Measurements from ENCODE around the gene AP1M1.

AP1M1 gene

DNA sequence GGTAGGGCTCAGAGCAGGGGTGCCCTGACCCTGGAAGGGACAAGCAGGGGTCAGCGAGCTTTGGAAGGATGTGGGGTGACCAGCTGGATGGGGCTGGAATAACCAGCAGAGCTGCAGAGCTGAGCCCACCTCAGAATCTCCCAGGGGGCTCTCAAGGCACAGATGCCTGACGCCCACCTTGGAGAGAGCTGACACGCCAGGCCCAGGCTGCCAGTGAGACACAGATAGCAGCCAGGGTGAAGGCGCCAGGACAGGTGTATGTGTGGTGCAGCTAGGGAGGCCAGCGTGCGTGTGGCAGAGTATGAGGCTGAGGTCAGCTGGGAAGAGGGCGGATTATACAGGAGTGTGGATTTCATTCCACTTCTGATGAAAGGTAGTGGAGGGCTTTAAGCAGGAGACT lies 8.9 kb downstream of the AP1M1 start:
- Histone ChIP-seq H3K27ac (replicated peaks) (no peak overlapping the region), H3K4me3 (replicated peaks; ENCODE audit: insufficient read depth, low read length) (no peak overlapping the region), H3K27me3 (ENCODE audit: insufficient read depth, poor library complexity, severe bottlenecking) (no peaks in the 10 kb centered on the region)
- TF ChIP-seq GABPA (IDR thresholded peaks at IDR 0.05; ENCODE audit: low read depth) = no peak
- no peak for TF ChIP-seq POLR2AphosphoS5 (IDR thresholded peaks at IDR 0.05; ENCODE audit: low read depth)
- TF ChIP-seq CTCF (IDR thresholded peaks at IDR 0.05; ENCODE audit: insufficient read depth, low read length) = no peak
- TF ChIP-seq REST (IDR thresholded peaks at IDR 0.05; ENCODE audit: insufficient replicate concordance, low read depth) = no peak
- no peak for TF ChIP-seq SPI1 (IDR thresholded peaks at IDR 0.05; ENCODE audit: borderline replicate concordance, low read depth)
- no peak for DNase-seq (ENCODE audit: low read depth in 1 of 2, low spot score in 1 of 2)

- Histone ChIP-seq H3K4me3 (replicated peaks; ENCODE audit: insufficient read depth, low read length) (no peak overlapping the region), H3K27me3 (ENCODE audit: insufficient read depth, poor library complexity, severe bottlenecking) (no peaks in the 10 kb centered on the region), H3K27ac (replicated peaks) (no peak overlapping the region)
- DNase-seq (ENCODE audit: low read depth in 1 of 2, low spot score in 1 of 2) = no peak
- TF ChIP-seq REST (IDR thresholded peaks at IDR 0.05; ENCODE audit: insufficient replicate concordance, low read depth) (no peak), CTCF (IDR thresholded peaks at IDR 0.05; ENCODE audit: insufficient read depth, low read length) (no peak), SPI1 (IDR thresholded peaks at IDR 0.05; ENCODE audit: borderline replicate concordance, low read depth) (no peak), POLR2AphosphoS5 (IDR thresholded peaks at IDR 0.05; ENCODE audit: low read depth) (no peak), GABPA (IDR thresholded peaks at IDR 0.05; ENCODE audit: low read depth) (no peak)
Measured at GRCh38 chr19:16207063-16207462, 9.4 kb downstream of the AP1M1 start.

- no peak overlapping the region for H3K27ac ChIP-seq (replicated peaks)
- no peaks in the 10 kb centered on the region for H3K27me3 ChIP-seq (ENCODE audit: insufficient read depth, poor library complexity, severe bottlenecking)
- H3K4me3 ChIP-seq (replicated peaks; ENCODE audit: insufficient read depth, low read length) = no peak overlapping the region
- TF ChIP-seq SPI1 (IDR thresholded peaks at IDR 0.05; ENCODE audit: borderline replicate concordance, low read depth) = no peak
- no peak for TF ChIP-seq POLR2AphosphoS5 (IDR thresholded peaks at IDR 0.05; ENCODE audit: low read depth)
- TF ChIP-seq CTCF (IDR thresholded peaks at IDR 0.05; ENCODE audit: insufficient read depth, low read length) = no peak
- no peak for TF ChIP-seq GABPA (IDR thresholded peaks at IDR 0.05; ENCODE audit: low read depth)
- no peak for TF ChIP-seq REST (IDR thresholded peaks at IDR 0.05; ENCODE audit: insufficient replicate concordance, low read depth)
- no peak for DNase-seq (ENCODE audit: low read depth in 1 of 2, low spot score in 1 of 2)
Measured at GRCh38 chr19:16207490-16208025, 9.8 kb downstream of the AP1M1 start.
